HUES6 (cell line): ENCODE data around the gene FBXO10.

Source experiments
- H3K27ac ChIP-seq: 2 replicates; pipeline ENCODE4 v1.7.0; 2013; ENCODE audit warnings: low read depth, mild to moderate bottlenecking, low read length, inconsistent platforms
- H3K27me3 ChIP-seq: 2 replicates; pipeline ENCODE4 v1.6.1; 2013; ENCODE audit warnings: low read length; ENCODE audit not compliant: control insufficient read depth, insufficient read depth
- H3K36me3 ChIP-seq: 2 replicates; pipeline ENCODE4 v1.6.1; 2013; ENCODE audit warnings: low read length; ENCODE audit not compliant: control insufficient read depth, insufficient read depth
- H3K4me1 ChIP-seq: 2 replicates; pipeline ENCODE4 v1.6.1; 2013; ENCODE audit warnings: low read length; ENCODE audit not compliant: control insufficient read depth, insufficient read depth
- H3K4me3 ChIP-seq: 2 replicates; pipeline ENCODE4 v1.5.1; 2013; ENCODE audit warnings: low read depth, low read length
- H3K9ac ChIP-seq: one replicate; pipeline ENCODE4 v1.6.1; 2013; ENCODE audit warnings: mild to moderate bottlenecking, low read length
- H3K9me3 ChIP-seq: 2 replicates; pipeline ENCODE4 v1.6.1; 2013; ENCODE audit warnings: low read depth, low read length; ENCODE audit not compliant: control insufficient read depth, insufficient read depth

The FBXO10 gene

GRCh38 chr9:37564916-37565315 is 11.3 kb downstream of the FBXO10 start:
- peaks cover 24% of the 10 kb centered on the region for H3K9me3 ChIP-seq
- H3K9ac ChIP-seq = no peak overlapping the region
- 0 out of 2 replicates have a peak, but pooled peaks cover 3% of the 10 kb centered on the region for H3K4me1 ChIP-seq
- H3K27ac ChIP-seq = no peak overlapping the region
- H3K36me3 ChIP-seq = peaks cover 9% of the 10 kb centered on the region
- H3K4me3 ChIP-seq = no peak overlapping the region
- no peaks in the 10 kb centered on the region for H3K27me3 ChIP-seq

- peaks cover 9% of the 10 kb centered on the region for H3K36me3 ChIP-seq
- peaks cover 10% of the 10 kb centered on the region for H3K4me1 ChIP-seq
These were observed 12.2 kb downstream of the FBXO10 start for GRCh38 chr9:37563806-37564513.

DNA sequence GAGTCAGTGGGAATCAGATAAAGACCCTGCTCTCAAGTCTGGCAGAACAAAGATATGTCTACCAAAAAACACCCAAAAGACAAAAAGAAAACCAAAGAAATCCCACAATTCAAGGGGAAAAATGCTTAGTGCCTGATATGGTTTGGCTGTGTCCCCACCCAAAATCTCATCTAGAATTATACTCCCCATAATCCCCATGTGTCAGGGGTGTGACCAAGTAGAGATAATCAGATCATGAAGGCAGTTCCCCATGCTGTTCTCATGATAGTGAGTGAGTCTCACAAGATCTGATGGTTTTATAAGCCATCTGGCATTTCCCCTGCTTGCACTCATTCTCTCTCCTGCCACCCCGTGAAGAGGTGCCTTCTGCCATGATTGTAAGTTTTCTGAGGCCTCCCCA is 13.4 kb downstream of the FBXO10 start:
- Histone ChIP-seq H3K4me1 (peaks cover 10% of the 10 kb centered on the region), H3K27me3 (no peaks in the 10 kb centered on the region), H3K9ac (no peak overlapping the region), H3K36me3 (peaks cover 9% of the 10 kb centered on the region), H3K9me3 (peaks cover 24% of the 10 kb centered on the region), H3K4me3 (no peak overlapping the region), H3K27ac (no peak overlapping the region)

More at GRCh38 chr9:37563806-37564513, 12.2 kb downstream of the FBXO10 start:
- Histone ChIP-seq H3K9me3 (peaks cover 24% of the 10 kb centered on the region), H3K4me3 (no peak overlapping the region), H3K9ac (no peak overlapping the region), H3K27ac (no peak overlapping the region), H3K27me3 (no peaks in the 10 kb centered on the region)

DNA sequence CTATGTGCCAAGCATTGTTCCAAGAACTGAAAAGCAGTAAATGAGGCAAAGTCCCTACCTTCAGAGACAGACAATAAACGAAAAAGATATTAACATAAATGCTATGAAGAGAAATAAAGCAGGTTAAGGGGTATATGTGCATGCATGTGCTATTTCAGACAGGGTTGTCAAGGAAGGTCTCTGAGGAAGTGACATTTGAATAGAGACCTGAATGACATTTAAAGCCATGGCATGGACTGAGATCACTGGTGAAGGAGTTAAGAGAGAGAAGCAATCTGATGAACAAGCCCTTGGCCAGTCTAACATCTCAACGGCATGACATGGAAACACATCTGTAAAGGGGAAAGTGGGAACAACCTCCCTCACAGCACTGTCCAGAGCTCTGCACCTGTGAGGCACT is 14.5 kb downstream of the FBXO10 start:
- H3K27ac ChIP-seq = no peak overlapping the region
- H3K27me3 ChIP-seq = no peaks in the 10 kb centered on the region
- peaks cover 24% of the 10 kb centered on the region for H3K9me3 ChIP-seq
- H3K36me3 ChIP-seq = peaks cover 9% of the 10 kb centered on the region
- H3K9ac ChIP-seq = no peak overlapping the region
- H3K4me1 ChIP-seq = peaks cover 10% of the 10 kb centered on the region
- no peak overlapping the region for H3K4me3 ChIP-seq

- Histone ChIP-seq H3K4me1 (peaks cover 10% of the 10 kb centered on the region), H3K27ac (no peak overlapping the region), H3K9me3 (peaks cover 16% of the 10 kb centered on the region)
These were observed 16.2 kb downstream of the FBXO10 start for GRCh38 chr9:37559855-37560592.

DNA sequence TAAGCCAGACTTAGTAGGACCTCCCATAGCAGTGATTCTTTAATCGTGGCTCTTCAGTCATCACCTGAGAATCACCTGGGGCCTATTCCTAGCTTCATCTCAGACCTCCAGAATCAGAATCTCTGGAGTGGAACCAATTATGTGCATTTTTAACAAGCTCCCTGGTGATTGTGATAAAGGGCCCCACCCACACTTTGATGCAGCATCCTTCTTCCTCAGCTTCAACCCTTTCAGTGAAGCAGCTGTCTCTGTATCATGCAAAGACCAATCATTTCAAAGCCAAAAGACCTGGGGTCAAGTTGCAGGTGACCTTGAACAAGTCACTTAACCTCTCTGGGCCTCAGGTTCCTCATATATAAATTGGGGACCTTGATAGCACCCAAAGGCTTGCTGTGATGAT is 17.1 kb downstream of the FBXO10 start:
- peaks cover 10% of the 10 kb centered on the region for H3K4me1 ChIP-seq
- H3K36me3 ChIP-seq = peaks cover 4% of the 10 kb centered on the region; the same call in 1 of the 2 replicates
- no peak overlapping the region for H3K9ac ChIP-seq
- H3K27ac ChIP-seq = no peak overlapping the region
- H3K9me3 ChIP-seq = peaks cover 8% of the 10 kb centered on the region
- H3K27me3 ChIP-seq = no peaks in the 10 kb centered on the region
- H3K4me3 ChIP-seq = no peak overlapping the region

More at GRCh38 chr9:37559855-37560592, 16.2 kb downstream of the FBXO10 start:
- H3K27me3 ChIP-seq = no peaks in the 10 kb centered on the region
- no peak overlapping the region for H3K9ac ChIP-seq
- H3K36me3 ChIP-seq = peaks cover 4% of the 10 kb centered on the region; the same call in 1 of the 2 replicates
- no peak overlapping the region for H3K4me3 ChIP-seq

- Histone ChIP-seq H3K27me3 (no peaks in the 10 kb centered on the region), H3K4me3 (no peak overlapping the region), H3K4me1 (peaks cover 10% of the 10 kb centered on the region), H3K9me3 (no peaks in the 10 kb centered on the region), H3K27ac (no peak overlapping the region), H3K36me3 (no peaks in the 10 kb centered on the region), H3K9ac (no peak overlapping the region)
These were observed 20.4 kb downstream of the FBXO10 start for GRCh38 chr9:37555786-37556185.

DNA sequence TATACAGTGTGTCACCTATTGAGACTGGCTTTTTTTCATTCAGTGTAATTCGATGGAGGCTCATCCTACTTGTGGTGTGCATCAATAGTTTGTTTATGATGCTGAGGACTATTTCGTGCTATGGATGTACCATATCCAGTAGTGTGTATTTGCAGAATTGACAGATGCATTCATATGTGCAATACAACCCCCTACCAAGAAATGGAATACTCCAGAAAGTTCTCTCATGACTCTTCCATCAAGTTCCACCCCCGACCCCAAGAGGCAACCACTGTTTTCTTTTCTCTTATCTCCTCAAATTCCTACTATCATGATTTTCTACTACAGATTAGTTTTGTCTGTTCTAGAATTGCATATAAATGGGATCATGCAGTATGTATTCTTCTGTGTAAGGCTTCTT is 21.9 kb downstream of the FBXO10 start:
- H3K9me3 ChIP-seq = no peaks in the 10 kb centered on the region
- no peak overlapping the region for H3K27ac ChIP-seq
- no peak overlapping the region for H3K4me3 ChIP-seq
- no peaks in the 10 kb centered on the region for H3K36me3 ChIP-seq
- no peaks in the 10 kb centered on the region for H3K27me3 ChIP-seq
- peaks cover under 1% of the 10 kb centered on the region; the same call in 1 of the 2 replicates for H3K4me1 ChIP-seq
- H3K9ac ChIP-seq = no peak overlapping the region

DNA sequence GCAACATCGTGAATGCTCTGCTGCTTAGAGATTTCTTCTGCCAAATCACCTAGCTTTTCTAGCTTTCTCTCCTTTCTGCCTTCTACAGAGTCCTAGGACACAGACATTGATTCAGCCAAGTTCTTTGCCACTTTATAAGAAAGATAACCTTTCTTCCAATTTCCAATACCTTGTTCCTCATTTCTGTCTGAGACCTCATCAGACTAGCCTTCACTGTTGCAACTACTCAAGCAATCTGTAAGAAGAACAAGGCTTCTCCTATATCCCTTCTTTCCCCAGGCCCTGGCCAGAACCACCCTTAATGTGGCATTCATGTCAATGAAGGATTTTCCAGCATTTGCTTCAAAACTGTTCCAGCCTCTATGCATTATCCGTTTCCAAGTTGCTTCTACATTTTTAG is 24.3 kb downstream of the FBXO10 start:
- Histone ChIP-seq H3K9ac (no peak overlapping the region), H3K27me3 (no peaks in the 10 kb centered on the region), H3K9me3 (no peaks in the 10 kb centered on the region), H3K27ac (no peak overlapping the region), H3K4me3 (no peak overlapping the region), H3K36me3 (peaks cover 2% of the 10 kb centered on the region; the same call in 1 of the 2 replicates), H3K4me1 (no peaks in the 10 kb centered on the region)

GRCh38 chr9:37551468-37551867 is 24.7 kb downstream of the FBXO10 start:
- H3K36me3 ChIP-seq = peaks cover 2% of the 10 kb centered on the region; the same call in 1 of the 2 replicates
- no peaks in the 10 kb centered on the region for H3K27me3 ChIP-seq
- no peaks in the 10 kb centered on the region for H3K9me3 ChIP-seq
- no peaks in the 10 kb centered on the region for H3K4me1 ChIP-seq
- H3K4me3 ChIP-seq = no peak overlapping the region
- H3K9ac ChIP-seq = no peak overlapping the region
- H3K27ac ChIP-seq = no peak overlapping the region

DNA sequence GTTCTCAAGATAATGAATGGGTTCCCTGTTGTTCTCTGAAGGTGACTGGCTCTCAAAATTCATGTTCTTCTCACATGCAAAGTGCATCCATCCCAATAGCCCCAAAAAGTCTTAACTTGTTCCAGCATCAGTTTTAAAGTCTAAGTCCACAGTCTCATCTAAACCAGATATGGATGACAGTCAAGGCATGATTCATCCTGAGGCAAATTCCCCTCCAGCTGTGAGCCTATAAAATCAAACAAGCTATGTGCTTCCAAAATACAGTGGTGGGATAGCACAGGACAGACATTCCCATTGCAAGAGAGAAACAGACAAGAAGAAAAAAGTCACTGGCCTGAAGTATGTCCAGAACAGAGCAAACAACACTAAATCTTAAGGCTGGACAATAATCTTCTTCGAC is 25.4 kb downstream of the FBXO10 start:
- Histone ChIP-seq H3K27ac (no peak overlapping the region), H3K9ac (no peak overlapping the region), H3K27me3 (no peaks in the 10 kb centered on the region), H3K4me1 (no peaks in the 10 kb centered on the region), H3K9me3 (no peaks in the 10 kb centered on the region), H3K4me3 (no peak overlapping the region), H3K36me3 (peaks cover 2% of the 10 kb centered on the region; the same call in 1 of the 2 replicates)
